ENCODE measurements around the gene PHLDA3. TPM values are rescaled to one million over a fixed set of nuclear protein-coding genes. Genes with fewer than 3 reads are reported as not detected.
A peak's percentile ranks its signal among the peaks of the same experiment; 100 is the strongest.

The PHLDA3 gene
- total and polyA plus RNA-seq, 9 donors, result 4.7 to 38.2 (median 27.3) TPM

DNA sequence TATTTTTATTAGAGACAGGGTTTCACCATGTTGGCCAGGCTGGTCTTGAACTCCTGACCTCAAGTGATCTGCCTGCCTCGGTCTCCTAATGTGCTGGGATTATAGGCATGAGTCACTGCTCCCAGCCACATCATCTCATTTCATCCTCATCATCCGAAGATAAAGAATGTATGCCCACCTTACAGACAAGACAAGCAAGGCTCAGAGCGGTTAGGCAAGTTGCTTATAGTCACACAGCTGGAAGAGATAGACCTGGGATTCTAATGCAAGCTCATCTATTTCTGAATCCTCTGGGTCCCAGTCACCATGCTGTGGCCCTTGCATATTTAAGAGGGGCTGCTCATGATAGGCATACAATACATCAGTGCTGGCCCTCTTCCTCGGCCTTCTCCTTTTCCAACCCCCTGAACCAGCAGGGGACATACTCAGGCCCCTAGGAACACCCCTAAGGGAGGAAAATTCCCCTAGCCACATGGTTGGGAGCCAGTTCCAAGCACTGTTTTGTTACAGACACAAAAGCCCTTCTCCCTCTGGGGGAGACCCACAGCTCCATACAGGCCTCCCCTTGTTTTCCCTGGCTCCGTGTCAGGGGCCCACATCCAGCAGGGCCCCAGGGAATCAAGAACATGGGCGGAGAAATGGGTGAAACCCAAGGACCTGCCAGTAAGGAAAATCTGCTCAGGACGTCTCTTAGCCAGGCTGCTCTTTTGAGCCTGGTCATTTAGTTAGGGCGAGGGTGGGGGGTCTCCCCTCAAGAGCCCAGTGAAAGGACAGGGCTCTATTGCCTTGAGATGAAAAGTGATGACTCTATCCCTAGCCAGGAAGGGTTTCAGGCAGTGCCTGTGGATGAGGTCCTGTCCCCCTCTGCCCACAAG lies 31.0 kb upstream of the PHLDA3 start:
- Histone ChIP-seq H3K36me3 (no peaks in the 10 kb centered on the region), H3K27me3 (no peaks in the 10 kb centered on the region), H3K9me3 (no peaks in the 10 kb centered on the region), H3K27ac (peak overlapping the region; percentile 86 to 95), H3K4me1 (ENCODE audit: insufficient read depth) (peaks cover 56% of the 10 kb centered on the region), H3K4me3 (peak overlapping the region; percentile 17)
- WGBS, 3 donors, result 51 to 64% (median 54%) methylated on average over 8 of the region's 8 CpGs
- DNase-seq, result peak in 1 of 5 donors; percentile 48
- intact Hi-C loops (cut with DNase I), result loop anchor here in 1 of 4 donors (5.0 kb wide), 1 partner anchor 993 kb away; no protein-coding TSS in a partner anchor
- TF ChIP-seq, protein P1, sequence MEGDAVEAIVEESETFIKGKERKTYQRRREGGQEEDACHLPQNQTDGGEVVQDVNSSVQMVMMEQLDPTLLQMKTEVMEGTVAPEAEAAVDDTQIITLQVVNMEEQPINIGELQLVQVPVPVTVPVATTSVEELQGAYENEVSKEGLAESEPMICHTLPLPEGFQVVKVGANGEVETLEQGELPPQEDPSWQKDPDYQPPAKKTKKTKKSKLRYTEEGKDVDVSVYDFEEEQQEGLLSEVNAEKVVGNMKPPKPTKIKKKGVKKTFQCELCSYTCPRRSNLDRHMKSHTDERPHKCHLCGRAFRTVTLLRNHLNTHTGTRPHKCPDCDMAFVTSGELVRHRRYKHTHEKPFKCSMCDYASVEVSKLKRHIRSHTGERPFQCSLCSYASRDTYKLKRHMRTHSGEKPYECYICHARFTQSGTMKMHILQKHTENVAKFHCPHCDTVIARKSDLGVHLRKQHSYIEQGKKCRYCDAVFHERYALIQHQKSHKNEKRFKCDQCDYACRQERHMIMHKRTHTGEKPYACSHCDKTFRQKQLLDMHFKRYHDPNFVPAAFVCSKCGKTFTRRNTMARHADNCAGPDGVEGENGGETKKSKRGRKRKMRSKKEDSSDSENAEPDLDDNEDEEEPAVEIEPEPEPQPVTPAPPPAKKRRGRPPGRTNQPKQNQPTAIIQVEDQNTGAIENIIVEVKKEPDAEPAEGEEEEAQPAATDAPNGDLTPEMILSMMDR (IDR thresholded peaks at IDR 0.05), result no peak
- TF ChIP-seq EP300 (IDR thresholded peaks at IDR 0.05) (no peak), POLR2A (IDR thresholded peaks at IDR 0.05) (no peak)

DNA sequence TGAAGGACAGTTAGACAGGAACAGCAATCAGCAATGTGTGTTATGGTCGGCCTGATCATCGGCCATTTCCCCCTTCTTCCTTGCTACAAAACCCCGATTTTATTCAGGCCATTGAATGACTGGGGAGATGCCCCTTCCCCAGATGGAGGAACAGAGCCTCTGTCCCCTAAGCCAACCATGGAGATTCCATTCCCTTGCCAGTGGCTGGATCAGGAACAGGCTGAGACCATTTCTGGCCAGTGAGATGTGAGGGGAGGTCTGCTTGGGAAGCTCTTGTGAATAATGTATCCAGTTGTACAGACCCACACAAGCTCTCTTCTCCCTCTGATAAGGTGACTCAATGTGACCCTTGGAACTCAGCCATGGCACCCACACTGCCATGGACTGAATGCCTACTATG lies 30.2 kb upstream of the PHLDA3 start:
- H3K27me3 ChIP-seq, result no peaks in the 10 kb centered on the region
- TF ChIP-seq, protein P1 (IDR thresholded peaks at IDR 0.05), result no peak
- TF ChIP-seq POLR2A (IDR thresholded peaks at IDR 0.05) (no peak), EP300 (IDR thresholded peaks at IDR 0.05) (no peak)
- peak overlapping the region in 1 of 2 donors; percentile 86 for H3K27ac ChIP-seq
- 72 to 83% (median 76%) methylated on average over 3 of the region's 3 CpGs for WGBS, 3 donors
- H3K4me3 ChIP-seq, result no peak overlapping the region
- DNase-seq, result peak in 1 of 5 donors; percentile 26
- peaks cover 58% of the 10 kb centered on the region for H3K4me1 ChIP-seq (ENCODE audit: insufficient read depth)
- H3K36me3 ChIP-seq, result no peaks in the 10 kb centered on the region
- intact Hi-C loops (cut with DNase I), result loop anchor here in 1 of 4 donors (5.0 kb wide), 1 partner anchor 992 kb away; no protein-coding TSS in a partner anchor
- H3K9me3 ChIP-seq, result no peaks in the 10 kb centered on the region

DNA sequence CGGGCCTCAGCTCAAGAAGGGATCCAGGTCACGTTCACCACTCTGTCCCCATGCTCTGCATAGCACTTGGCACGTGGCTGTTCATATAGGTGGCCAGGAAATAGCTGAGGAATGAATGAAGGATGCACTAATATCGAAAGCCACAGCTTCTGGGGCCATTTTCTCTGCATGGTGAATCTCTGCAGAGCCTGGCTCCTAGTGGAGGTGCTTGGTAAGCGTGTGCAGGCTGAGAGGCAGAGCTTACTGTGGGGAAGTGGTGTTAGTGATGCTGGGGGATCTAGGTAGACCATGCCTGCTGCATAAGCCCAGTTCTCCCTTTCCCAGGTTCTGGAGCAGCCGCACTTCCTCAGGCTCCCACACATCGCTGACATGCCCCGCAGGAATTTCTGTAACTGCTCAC lies 29.6 kb upstream of the PHLDA3 start:
- H3K27ac ChIP-seq, result peak overlapping the region; percentile 33 to 82
- DNase-seq, result no peak
- no peak overlapping the region for H3K4me3 ChIP-seq
- no peaks in the 10 kb centered on the region for H3K9me3 ChIP-seq
- TF ChIP-seq POLR2A (IDR thresholded peaks at IDR 0.05), result no peak
- no peak for TF ChIP-seq EP300 (IDR thresholded peaks at IDR 0.05)
- TF ChIP-seq, protein P1 (IDR thresholded peaks at IDR 0.05), result no peak
- WGBS, 3 donors, result 60 to 82% (median 75%) methylated on average over 8 of the region's 8 CpGs
- H3K36me3 ChIP-seq, result no peaks in the 10 kb centered on the region
- intact Hi-C loops (cut with DNase I), result loop anchor here in 1 of 4 donors (5.0 kb wide), 1 partner anchor 991 kb away; no protein-coding TSS in a partner anchor
- peaks cover 59% of the 10 kb centered on the region for H3K4me1 ChIP-seq (ENCODE audit: insufficient read depth)
- H3K27me3 ChIP-seq, result no peaks in the 10 kb centered on the region

DNA sequence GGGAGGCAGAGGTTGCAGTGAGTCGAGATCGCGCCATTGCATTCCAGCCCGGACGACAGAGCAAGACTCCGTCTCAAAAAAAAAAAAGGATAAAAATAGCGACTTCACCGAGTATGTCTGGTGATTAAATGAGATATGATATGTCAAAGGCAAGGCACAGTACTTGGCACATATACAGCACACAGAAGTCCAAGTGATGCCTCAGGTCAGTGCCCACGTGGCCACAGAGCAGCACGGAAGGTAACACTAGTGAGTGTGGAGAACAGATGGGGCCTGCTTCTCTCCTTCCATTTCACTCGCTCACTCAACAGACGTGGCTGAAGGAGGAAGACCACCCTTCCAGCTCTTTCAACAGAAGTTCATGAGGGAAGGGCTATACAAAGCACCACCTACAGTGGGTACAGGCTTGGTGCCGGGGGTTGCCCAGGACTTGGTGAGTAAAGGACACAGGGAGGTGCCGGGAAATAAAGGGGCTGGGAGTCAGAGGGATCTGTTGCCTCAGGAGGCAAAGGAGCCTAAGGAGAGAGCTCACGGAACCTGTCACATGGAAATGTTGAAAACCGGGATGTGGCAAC lies 29.0 kb upstream of the PHLDA3 start:
- Histone ChIP-seq H3K27ac (peak overlapping the region; percentile 33 to 82), H3K9me3 (no peaks in the 10 kb centered on the region), H3K27me3 (no peaks in the 10 kb centered on the region), H3K4me1 (ENCODE audit: insufficient read depth) (peaks cover 59% of the 10 kb centered on the region), H3K4me3 (no peak overlapping the region), H3K36me3 (no peaks in the 10 kb centered on the region)
- TF ChIP-seq EP300 (IDR thresholded peaks at IDR 0.05), result no peak
- TF ChIP-seq, protein P1 (IDR thresholded peaks at IDR 0.05), result no peak
- no peak for TF ChIP-seq POLR2A (IDR thresholded peaks at IDR 0.05)
- intact Hi-C loops (cut with DNase I), result loop anchor here in 1 of 4 donors (5.0 kb wide), 1 partner anchor 991 kb away; no protein-coding TSS in a partner anchor
- 80 to 86% (median 82%) methylated on average over 16 of the region's 16 CpGs for WGBS, 3 donors
- no peak for DNase-seq

Measured in ovary (tissue), 9 donors.